ENCODE results near the gene CENPN. TPM values are rescaled to one million over a fixed set of nuclear protein-coding genes. Genes with fewer than 3 reads are reported as not detected.

CENPN gene
- total RNA-seq, 1 experiment from 2014 or later = 78.6 TPM

GRCh38 chr16:80971819-80972218 lies 35.2 kb upstream of the CENPN start:
- Mint-ChIP-seq H3K27me3 (ENCODE audit: low read depth) (no peaks in the 10 kb centered on the region), H3K27ac (peak overlapping the region in 2 of 3 experiments; percentile 48 to 70; a peak in 2 of 7 replicates), H3K9me3 (no peaks in the 10 kb centered on the region), H3K4me1 (peaks cover 3% of the 10 kb centered on the region in 2 experiments), H3K36me3 (ENCODE audit: insufficient read depth in 1 of 3, low read depth in 3 of 3) (peaks cover 0 to 6% (median 2%) of the 10 kb centered on the region in 3 experiments; a peak in 3 of 7 replicates), H3K4me3 (no peak overlapping the region)
- H2AK5ac ChIP-seq (ENCODE audit: insufficient read length, low read length) = no peak overlapping the region
- H2BK120ac ChIP-seq (ENCODE audit: low read depth, low read length, poor library complexity, severe bottlenecking) = no peak overlapping the region
- no peak overlapping the region for H3K23ac ChIP-seq (ENCODE audit: insufficient read length, low read depth, low read length)
- no peak overlapping the region for H3K9ac ChIP-seq (ENCODE audit: extremely low read depth, insufficient read length, low read length)
- no peak for TF ChIP-seq CTCF (conservative IDR thresholded peaks at IDR 0.05)
- H3K4ac ChIP-seq (ENCODE audit: low read depth, low read length) = no peak overlapping the region
- no peak overlapping the region for H2BK12ac ChIP-seq (ENCODE audit: insufficient read length, low read depth, low read length)
- no peak overlapping the region for H2BK15ac ChIP-seq (ENCODE audit: low read depth, low read length)
- no peaks in the 10 kb centered on the region for H3K27me3 ChIP-seq (ENCODE audit: insufficient read depth, low read length)
- H3K9me3 ChIP-seq (ENCODE audit: control insufficient read depth, low read depth, low read length) = no peaks in the 10 kb centered on the region
- no peak overlapping the region for H2BK5ac ChIP-seq (ENCODE audit: insufficient read length, low read length)
- no peak overlapping the region for H3K4me2 ChIP-seq (ENCODE audit: insufficient read depth, insufficient read length, low read length)
- H3K79me2 ChIP-seq (ENCODE audit: insufficient read depth, low read length) = no peaks in the 10 kb centered on the region
- H2BK20ac ChIP-seq (ENCODE audit: low read depth, low read length, poor library complexity, severe bottlenecking) = no peak overlapping the region
- no peak overlapping the region for H3K27ac ChIP-seq (ENCODE audit: insufficient read length, low read depth, low read length)
- H2AFZ ChIP-seq (ENCODE audit: low read length) = no peak overlapping the region
- no peak overlapping the region for H4K8ac ChIP-seq (replicated peaks; ENCODE audit: insufficient read length, low read depth, low read length)
- no CpG with 5 or more reads among the region's 2 CpGs for WGBS (ENCODE audit: extremely low coverage, insufficient read length, low lambda C conversion rate)
- H3K23me2 ChIP-seq (ENCODE audit: insufficient read length, low read depth, low read length, poor library complexity, severe bottlenecking) = no peaks in the 10 kb centered on the region
- no peaks in the 10 kb centered on the region for H4K20me1 ChIP-seq (ENCODE audit: control insufficient read depth, insufficient read depth, insufficient read length)
- no peak overlapping the region for H4K91ac ChIP-seq (ENCODE audit: insufficient read length, low read depth, low read length)
- DNase-seq = no peak
- H4K5ac ChIP-seq (ENCODE audit: insufficient read length, low read depth, low read length) = no peak overlapping the region
- no peak overlapping the region for H3K14ac ChIP-seq (ENCODE audit: insufficient read depth, low read length)
- no peak overlapping the region for H3T11ph ChIP-seq (ENCODE audit: low read length)
- no peaks in the 10 kb centered on the region for H3K79me1 ChIP-seq (ENCODE audit: insufficient read depth, low read depth, low read length, poor library complexity, severe bottlenecking)
- no peaks in the 10 kb centered on the region for H3K4me1 ChIP-seq (ENCODE audit: insufficient read depth, low read length)
- no peak overlapping the region for H3K18ac ChIP-seq (ENCODE audit: insufficient read length, low read depth, low read length)
- H3K56ac ChIP-seq (ENCODE audit: insufficient read length, low read depth, low read length) = no peak overlapping the region
